ENCODE measurements around the gene ADCY1. TPM values are rescaled to one million over a fixed set of nuclear protein-coding genes. Genes with fewer than 3 reads are reported as not detected.
A peak's percentile ranks its signal among the peaks of the same experiment; 100 is the strongest.

ADCY1 gene
- total and polyA plus RNA-seq, 4 donors, result 0.33 to 20.1 (median 4.1) TPM

DNA sequence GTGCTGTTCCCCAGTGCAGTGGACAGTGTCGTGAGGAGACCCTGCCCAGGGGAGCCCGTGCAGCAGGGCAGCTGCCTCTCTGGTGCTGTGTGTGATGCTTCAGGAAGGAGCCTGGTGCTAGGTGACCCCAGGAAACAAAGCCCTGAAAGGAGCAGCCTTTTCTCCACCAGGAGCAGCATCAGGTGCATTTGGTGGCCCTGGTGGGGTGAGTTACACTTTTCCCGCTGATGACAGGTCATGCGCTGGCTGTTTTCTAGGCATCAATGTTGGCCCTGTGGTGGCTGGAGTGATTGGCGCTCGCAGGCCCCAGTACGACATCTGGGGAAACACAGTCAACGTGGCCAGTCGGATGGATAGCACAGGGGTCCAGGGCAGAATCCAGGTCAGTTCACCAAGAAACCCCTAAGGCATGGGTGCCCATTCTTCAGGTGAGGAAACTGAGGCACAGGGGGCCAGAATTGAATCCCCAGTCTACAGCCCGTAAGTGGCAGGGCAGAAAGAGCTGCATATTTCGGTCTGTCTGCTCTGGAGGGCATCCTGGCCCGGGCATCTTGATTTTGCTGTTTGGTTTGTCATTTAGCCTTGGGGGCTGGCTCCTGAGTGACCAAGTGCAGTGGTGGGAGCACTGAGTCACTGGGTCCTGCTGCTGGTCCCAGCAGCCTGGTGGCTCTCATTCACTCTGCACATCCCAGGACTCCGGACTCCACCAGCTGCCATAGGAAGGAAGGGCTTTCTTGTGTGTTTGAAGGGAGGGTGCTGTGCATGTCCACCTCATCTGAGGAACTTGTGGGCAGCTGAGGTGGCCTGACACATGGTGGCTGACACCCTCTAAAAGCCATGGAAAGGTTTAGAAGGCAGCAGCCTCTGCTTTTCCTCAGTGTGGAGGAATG lies 136.3 kb downstream of the ADCY1 start (continued):
- TF ChIP-seq, protein P1, sequence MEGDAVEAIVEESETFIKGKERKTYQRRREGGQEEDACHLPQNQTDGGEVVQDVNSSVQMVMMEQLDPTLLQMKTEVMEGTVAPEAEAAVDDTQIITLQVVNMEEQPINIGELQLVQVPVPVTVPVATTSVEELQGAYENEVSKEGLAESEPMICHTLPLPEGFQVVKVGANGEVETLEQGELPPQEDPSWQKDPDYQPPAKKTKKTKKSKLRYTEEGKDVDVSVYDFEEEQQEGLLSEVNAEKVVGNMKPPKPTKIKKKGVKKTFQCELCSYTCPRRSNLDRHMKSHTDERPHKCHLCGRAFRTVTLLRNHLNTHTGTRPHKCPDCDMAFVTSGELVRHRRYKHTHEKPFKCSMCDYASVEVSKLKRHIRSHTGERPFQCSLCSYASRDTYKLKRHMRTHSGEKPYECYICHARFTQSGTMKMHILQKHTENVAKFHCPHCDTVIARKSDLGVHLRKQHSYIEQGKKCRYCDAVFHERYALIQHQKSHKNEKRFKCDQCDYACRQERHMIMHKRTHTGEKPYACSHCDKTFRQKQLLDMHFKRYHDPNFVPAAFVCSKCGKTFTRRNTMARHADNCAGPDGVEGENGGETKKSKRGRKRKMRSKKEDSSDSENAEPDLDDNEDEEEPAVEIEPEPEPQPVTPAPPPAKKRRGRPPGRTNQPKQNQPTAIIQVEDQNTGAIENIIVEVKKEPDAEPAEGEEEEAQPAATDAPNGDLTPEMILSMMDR (IDR thresholded peaks at IDR 0.05; ENCODE audit: low read depth, low read length, missing input control), result no peak
- TF ChIP-seq HNF4G (IDR thresholded peaks at IDR 0.05), result no peak

DNA sequence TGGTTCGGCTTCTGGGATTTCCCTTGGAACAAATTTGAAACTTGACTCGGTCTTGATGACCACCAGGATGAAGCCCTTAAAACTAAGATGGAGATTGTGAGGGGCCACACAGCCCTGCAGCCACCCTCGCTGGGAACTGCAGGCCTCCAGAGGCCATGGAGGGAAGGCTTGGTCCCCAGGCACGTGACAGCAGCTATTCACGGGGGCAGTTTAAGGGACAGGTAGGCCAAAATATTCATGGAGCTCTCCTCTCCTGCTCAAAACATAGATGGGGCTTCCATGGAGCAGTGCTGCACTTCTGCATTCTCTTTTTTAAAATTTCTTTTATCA lies 137.0 kb downstream of the ADCY1 start:
- Histone ChIP-seq H3K27ac (ENCODE audit: low read depth in 1 of 2, low read length in 2 of 2) (no peak overlapping the region), H3K4me3 (ENCODE audit: low read depth in 1 of 3, low read length in 3 of 3) (no peak overlapping the region), H3K36me3 (ENCODE audit: control insufficient read depth in 4 of 4, insufficient read depth in 3 of 4, low read depth in 1 of 4, low read length in 3 of 4) (peaks cover 10 to 83% (median 67%) of the 10 kb centered on the region in 4 donors), H3K4me1 (ENCODE audit: control insufficient read depth in 4 of 4, insufficient read depth in 4 of 4, low read length in 3 of 4) (peaks cover 0 to 2% (median 0%) of the 10 kb centered on the region in 4 donors), H3K9ac (ENCODE audit: low read depth in 1 of 2, low read length in 2 of 2) (no peak overlapping the region), H3K9me3 (ENCODE audit: control insufficient read depth in 4 of 4, low read length in 3 of 4) (no peaks in the 10 kb centered on the region), H3K27me3 (ENCODE audit: control insufficient read depth in 4 of 4, insufficient read depth in 4 of 4, low read length in 3 of 4) (no peaks in the 10 kb centered on the region)
- DNase-seq (ENCODE audit: low spot score), result no peak
- 79% methylated on average over 5 of the region's 5 CpGs for WGBS
- TF ChIP-seq, protein P1 (IDR thresholded peaks at IDR 0.05; ENCODE audit: low read depth, low read length, missing input control), result no peak
- TF ChIP-seq FOXA2 (IDR thresholded peaks at IDR 0.05), result no peak
- no peak for TF ChIP-seq JUND (IDR thresholded peaks at IDR 0.05)
- no peak for TF ChIP-seq YY1 (IDR thresholded peaks at IDR 0.05)
- no peak for TF ChIP-seq EGR1 (IDR thresholded peaks at IDR 0.05; ENCODE audit: low read depth in 2 of 2)
- TF ChIP-seq RXRA (IDR thresholded peaks at IDR 0.05), result no peak
- TF ChIP-seq, protein P2, sequence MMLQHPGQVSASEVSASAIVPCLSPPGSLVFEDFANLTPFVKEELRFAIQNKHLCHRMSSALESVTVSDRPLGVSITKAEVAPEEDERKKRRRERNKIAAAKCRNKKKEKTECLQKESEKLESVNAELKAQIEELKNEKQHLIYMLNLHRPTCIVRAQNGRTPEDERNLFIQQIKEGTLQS (IDR thresholded peaks at IDR 0.05), result no peak
- no peak for TF ChIP-seq FOXA1 (IDR thresholded peaks at IDR 0.05)

DNA sequence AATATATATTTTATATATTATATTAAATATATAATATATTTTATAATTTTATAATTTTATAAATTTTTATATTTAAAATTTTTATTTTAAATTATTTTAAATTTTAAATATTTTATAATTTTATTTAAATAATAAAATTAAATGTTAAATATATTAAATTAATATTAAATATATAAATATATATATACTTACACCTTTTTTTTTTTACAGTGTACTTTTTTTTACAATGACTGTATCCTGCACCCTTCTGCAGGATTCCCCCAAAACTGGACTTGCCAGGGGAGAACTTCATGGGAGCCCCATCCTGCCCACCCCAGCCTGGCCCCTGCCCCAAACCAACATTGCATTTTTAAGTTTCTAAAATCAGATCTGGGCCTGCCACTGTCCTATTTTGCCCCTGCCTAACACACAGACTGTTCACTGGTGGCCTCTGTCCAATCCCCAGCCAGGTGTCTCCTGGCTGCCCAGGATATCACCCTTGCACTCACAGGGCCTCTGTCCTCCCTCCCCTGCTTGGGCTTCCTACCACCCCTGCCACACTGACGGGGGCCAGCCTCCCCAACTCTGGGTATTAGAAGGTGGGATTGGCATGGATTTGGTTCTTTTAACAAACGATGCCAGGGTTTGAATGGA lies 138.0 kb downstream of the ADCY1 start:
- H3K27me3 ChIP-seq (ENCODE audit: control insufficient read depth in 4 of 4, insufficient read depth in 4 of 4, low read length in 3 of 4), result no peaks in the 10 kb centered on the region
- H3K9ac ChIP-seq (ENCODE audit: low read depth in 1 of 2, low read length in 2 of 2), result no peak overlapping the region
- no peak overlapping the region for H3K4me3 ChIP-seq (ENCODE audit: low read depth in 1 of 3, low read length in 3 of 3)
- 86% methylated on average over 2 of the region's 2 CpGs for WGBS
- no peaks in the 10 kb centered on the region for H3K9me3 ChIP-seq (ENCODE audit: control insufficient read depth in 4 of 4, low read length in 3 of 4)
- H3K36me3 ChIP-seq (ENCODE audit: control insufficient read depth in 4 of 4, insufficient read depth in 3 of 4, low read depth in 1 of 4, low read length in 3 of 4), result peaks cover 10 to 84% (median 72%) of the 10 kb centered on the region in 4 donors
- DNase-seq (ENCODE audit: low spot score), result peak; percentile 20
- peaks cover 0 to 2% (median 0%) of the 10 kb centered on the region in 4 donors for H3K4me1 ChIP-seq (ENCODE audit: control insufficient read depth in 4 of 4, insufficient read depth in 4 of 4, low read length in 3 of 4)
- H3K27ac ChIP-seq (ENCODE audit: low read depth in 1 of 2, low read length in 2 of 2), result no peak overlapping the region
- TF ChIP-seq, protein P3, sequence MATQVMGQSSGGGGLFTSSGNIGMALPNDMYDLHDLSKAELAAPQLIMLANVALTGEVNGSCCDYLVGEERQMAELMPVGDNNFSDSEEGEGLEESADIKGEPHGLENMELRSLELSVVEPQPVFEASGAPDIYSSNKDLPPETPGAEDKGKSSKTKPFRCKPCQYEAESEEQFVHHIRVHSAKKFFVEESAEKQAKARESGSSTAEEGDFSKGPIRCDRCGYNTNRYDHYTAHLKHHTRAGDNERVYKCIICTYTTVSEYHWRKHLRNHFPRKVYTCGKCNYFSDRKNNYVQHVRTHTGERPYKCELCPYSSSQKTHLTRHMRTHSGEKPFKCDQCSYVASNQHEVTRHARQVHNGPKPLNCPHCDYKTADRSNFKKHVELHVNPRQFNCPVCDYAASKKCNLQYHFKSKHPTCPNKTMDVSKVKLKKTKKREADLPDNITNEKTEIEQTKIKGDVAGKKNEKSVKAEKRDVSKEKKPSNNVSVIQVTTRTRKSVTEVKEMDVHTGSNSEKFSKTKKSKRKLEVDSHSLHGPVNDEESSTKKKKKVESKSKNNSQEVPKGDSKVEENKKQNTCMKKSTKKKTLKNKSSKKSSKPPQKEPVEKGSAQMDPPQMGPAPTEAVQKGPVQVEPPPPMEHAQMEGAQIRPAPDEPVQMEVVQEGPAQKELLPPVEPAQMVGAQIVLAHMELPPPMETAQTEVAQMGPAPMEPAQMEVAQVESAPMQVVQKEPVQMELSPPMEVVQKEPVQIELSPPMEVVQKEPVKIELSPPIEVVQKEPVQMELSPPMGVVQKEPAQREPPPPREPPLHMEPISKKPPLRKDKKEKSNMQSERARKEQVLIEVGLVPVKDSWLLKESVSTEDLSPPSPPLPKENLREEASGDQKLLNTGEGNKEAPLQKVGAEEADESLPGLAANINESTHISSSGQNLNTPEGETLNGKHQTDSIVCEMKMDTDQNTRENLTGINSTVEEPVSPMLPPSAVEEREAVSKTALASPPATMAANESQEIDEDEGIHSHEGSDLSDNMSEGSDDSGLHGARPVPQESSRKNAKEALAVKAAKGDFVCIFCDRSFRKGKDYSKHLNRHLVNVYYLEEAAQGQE (IDR thresholded peaks at IDR 0.05), result no peak
- TF ChIP-seq, protein P4, sequence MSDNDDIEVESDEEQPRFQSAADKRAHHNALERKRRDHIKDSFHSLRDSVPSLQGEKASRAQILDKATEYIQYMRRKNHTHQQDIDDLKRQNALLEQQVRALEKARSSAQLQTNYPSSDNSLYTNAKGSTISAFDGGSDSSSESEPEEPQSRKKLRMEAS (IDR thresholded peaks at IDR 0.05), result no peak
- no peak for TF ChIP-seq YY1 (IDR thresholded peaks at IDR 0.05)
- TF ChIP-seq JUND (IDR thresholded peaks at IDR 0.05), result no peak
- TF ChIP-seq TAF1 (conservative IDR thresholded peaks at IDR 0.05), result no peak
- no peak for TF ChIP-seq HNF4G (IDR thresholded peaks at IDR 0.05)
- no peak for TF ChIP-seq SP1 (IDR thresholded peaks at IDR 0.05)
- TF ChIP-seq, protein P1 (IDR thresholded peaks at IDR 0.05; ENCODE audit: low read depth, low read length, missing input control), result no peak
- no peak for TF ChIP-seq EGR1 (IDR thresholded peaks at IDR 0.05; ENCODE audit: low read depth in 2 of 2)
- no peak for TF ChIP-seq FOXA1 (IDR thresholded peaks at IDR 0.05)
- TF ChIP-seq FOXA2 (IDR thresholded peaks at IDR 0.05), result no peak
- TF ChIP-seq RAD21 (IDR thresholded peaks at IDR 0.05), result no peak
- TF ChIP-seq, protein P2 (IDR thresholded peaks at IDR 0.05), result no peak
- no peak for TF ChIP-seq RXRA (IDR thresholded peaks at IDR 0.05)
- no peak for TF ChIP-seq NR2F2 (IDR thresholded peaks at IDR 0.05)
- TF ChIP-seq HNF4A (conservative IDR thresholded peaks at IDR 0.05), result no peak

All from liver (tissue), 9 donors.